GM12873 (cell line): Measurements from ENCODE around the gene TSPAN14.

Source experiments
- TF ChIP-seq, protein P1 (sequence below): IDR thresholded peaks from 2 replicates; pipeline ENCODE4 v1.5.1; 2012; ENCODE audit warnings: low read depth, mild to moderate bottlenecking, moderate library complexity, low read length, control low read depth; ENCODE audit not compliant: insufficient read depth; ENCODE audit errors: missing control alignments

Gene TSPAN14

DNA sequence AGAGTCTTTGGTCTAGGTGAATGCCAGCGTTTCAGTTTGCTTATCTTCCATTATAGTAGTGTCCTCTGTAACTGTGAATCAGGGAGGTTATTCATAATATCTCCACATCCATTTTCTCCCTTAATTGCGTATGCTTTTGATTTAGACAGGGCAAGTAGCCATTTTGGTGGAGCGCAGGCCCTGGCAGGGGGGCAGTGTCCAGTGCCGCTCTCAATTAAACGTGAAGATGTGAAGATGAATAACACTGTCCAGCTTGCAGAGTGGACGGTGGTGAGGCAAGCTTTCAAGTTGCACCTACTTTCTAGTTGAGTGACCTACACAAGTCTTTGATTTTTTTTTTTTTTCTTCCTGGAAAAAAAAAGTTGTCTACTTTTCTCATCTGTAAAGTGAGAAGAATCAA lies 4.5 kb downstream of the TSPAN14 start:
- TF ChIP-seq, protein P1, sequence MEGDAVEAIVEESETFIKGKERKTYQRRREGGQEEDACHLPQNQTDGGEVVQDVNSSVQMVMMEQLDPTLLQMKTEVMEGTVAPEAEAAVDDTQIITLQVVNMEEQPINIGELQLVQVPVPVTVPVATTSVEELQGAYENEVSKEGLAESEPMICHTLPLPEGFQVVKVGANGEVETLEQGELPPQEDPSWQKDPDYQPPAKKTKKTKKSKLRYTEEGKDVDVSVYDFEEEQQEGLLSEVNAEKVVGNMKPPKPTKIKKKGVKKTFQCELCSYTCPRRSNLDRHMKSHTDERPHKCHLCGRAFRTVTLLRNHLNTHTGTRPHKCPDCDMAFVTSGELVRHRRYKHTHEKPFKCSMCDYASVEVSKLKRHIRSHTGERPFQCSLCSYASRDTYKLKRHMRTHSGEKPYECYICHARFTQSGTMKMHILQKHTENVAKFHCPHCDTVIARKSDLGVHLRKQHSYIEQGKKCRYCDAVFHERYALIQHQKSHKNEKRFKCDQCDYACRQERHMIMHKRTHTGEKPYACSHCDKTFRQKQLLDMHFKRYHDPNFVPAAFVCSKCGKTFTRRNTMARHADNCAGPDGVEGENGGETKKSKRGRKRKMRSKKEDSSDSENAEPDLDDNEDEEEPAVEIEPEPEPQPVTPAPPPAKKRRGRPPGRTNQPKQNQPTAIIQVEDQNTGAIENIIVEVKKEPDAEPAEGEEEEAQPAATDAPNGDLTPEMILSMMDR, result no peak

DNA sequence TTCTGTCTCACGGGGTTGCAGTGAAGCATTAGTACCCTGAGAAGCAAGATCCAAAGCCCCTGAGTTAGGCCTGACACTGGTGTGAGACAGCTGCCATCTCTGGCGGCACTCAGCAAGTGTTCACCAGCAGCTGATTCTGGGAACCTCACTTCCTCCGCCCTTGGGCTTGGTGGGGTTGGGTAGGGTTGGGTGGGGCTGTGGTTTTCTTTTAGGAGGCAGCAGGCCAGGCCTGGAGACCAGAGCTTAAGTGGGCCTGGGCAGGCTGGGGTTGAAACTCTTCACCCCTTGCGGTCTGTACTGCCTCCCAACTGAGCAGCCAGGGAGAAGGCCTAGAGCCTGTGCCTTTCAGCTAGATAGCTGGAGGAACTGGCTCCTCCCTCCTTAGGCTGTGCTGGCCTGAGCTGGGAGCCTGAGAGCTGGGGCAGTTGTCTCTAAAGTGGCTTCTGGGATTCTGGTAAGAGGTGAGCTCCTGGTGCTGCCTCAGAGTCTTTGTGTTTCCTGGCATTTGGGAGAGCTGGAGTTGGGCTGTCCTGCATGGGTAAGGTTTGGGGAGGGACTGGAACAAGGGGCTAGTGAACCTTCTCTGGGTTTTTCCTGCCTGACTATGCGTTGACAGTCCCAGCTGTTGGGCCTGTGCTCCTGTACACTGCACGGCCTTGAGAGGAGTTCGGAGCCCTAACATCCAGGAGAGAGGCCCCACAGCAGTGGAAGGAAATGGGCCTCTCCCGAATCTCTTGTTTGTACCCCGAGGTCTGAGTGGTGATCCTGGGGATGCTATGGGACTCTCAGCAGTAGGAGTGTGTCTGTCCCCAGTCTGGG lies 5.1 kb downstream of the TSPAN14 start:
- TF ChIP-seq, protein P1, result peak; percentile 37

DNA sequence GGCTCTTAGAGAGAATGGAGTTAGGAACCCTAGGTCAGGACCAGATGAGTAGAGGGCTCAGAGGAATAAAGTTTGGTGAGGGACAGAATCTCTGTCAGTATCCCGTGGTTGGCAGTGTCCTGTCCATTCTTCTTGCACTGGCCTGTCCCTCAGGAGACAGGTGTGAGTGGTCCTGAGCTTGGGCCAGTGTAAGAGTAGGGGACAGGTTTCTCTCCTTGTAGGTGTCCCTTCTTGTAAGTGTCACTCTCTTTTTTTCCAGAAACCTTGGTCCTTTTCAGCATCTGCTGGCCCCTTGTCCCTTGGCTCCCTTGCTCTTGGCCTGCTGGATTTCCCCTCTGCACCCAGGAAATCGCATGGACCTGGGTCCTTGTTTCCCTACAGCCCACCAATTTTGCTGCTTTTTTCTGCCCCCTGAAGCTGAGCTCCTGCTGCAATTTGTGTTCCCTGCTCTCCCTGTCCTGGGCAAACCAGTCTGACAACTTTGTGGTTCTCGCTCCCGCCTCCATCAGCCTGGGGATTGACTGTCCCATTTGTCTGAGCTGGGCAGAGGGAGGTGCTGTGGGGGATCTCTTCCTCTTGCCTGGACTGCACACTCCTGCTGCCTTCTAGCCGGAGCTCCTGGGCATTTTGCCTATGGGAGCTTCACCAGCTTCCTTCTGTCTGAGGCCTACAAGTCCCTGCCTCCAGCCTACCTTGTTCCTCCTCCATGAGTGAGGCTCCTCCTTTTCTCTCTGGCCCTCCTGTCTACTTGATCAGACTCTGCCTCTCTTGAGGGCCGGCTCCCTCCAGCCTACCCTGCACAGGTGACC lies 6.5 kb downstream of the TSPAN14 start:
- TF ChIP-seq, protein P1, result no peak

DNA sequence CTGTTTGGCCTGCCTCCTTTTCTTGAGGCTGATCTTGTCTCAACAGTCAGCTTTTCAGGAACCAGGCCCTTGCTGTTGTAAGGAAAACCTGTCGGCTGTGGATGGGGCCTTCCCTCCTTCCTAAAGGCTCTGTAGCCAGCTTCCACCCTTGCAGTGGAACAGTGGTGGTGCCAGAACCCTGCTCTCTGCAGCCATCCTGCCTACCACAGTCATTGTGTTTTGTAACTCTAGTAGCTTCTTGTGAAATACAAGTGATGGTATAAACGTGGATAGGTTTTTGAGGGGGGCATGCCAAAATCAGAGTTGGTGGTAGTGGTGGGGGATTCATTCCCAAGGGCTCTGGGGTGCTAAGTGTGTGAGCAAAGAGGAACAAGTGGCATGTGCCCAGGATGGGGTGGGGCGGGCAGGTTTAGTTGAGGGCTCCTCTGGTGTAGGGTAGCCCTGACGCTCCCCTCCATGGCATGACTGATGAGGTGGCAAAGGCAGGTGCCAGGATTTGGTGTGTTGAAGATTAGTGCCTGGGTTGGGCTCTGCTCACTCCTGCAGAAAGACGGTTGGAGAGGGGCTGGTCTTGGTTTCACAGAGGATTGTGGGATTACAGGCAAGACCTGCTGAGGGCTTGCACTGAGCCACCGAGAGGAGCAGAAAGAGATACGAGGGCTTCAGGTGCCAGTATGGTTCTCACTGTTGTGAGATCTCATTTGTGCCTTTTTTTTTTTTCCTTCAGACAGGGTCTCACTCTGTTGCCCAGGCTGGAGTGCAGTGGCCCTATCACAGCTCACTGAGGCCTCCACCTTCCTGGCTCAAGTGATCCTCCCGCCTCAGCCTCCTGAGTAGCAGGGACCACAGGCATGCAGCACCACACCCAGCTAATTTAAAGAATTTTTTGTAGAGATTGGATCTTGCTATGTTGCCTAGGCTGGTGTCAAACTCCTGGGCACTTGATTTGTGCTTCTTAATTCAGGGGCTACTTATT lies 7.4 kb downstream of the TSPAN14 start:
- TF ChIP-seq, protein P1, result no peak

DNA sequence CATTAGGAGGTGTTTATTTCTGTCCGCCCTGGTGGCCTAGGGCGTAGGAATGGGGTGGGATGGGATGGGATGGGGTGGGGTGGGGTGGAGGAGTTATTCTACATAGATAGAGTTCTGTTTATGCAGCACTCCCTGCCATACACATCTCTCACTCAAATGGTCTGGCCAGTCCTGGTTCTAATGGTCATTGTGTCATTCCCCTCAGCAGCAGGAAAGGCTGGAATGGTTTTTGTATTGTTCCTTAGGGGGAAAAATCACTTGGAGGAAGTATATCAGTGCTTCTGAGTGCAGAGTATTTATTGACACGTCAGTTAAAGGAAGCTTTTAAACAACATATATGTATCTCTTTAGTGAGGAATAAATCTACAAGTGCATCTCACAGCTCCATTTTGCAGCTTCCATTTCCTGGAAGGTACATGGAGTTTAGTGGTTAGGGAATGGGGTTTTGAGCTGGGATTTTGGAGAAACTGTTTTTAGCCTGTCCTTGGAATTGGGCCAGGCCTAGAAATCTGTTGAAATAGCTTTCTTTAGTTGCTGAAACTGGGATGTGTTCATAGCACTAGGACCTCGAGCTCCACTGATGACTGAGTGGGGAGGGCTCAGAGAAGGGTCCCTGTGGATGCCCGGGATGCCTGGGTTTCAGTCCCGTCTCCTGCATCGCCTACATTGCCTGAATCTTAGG lies 8.3 kb downstream of the TSPAN14 start:
- TF ChIP-seq, protein P1, result no peak

DNA sequence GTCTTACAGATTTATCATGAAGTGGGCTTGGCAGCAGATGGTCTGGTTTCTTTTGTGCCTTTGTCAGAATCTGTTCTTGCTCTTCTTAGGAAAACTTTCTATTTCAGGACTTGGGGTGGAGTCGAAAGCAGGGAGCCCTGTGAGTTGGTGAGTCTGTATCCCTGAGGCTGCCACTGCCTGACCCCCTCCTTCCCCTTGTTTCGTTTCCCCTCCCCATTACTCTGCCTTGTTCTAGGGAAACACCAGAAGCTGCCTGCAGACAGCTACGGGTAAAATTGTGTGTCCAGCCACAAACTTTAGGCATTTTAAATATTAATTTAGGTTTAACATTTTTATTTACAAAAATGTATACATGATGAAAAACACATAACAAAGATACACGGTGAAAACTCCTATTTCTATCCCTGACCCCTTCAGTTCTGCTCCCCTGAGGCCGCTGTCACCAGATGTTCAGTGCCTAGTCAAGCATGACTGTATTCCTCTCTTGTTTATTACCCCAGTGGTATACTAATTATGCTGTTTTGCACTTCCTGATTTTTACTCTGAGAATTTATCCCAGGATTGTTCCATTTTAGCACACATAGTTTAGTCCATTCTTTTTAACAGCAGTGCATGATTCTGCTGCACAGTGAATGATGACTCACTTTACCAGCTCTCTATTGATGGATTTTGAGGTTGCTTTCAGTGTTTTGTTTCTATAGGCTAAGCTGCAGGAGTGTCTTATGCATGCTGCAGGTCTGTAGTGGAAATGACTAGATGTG lies 9.1 kb downstream of the TSPAN14 start:
- TF ChIP-seq, protein P1, result no peak
